Body of pancreas (tissue), 4 donors: ENCODE data around the gene ONECUT2. TPM values are rescaled to one million over a fixed set of nuclear protein-coding genes. Genes with fewer than 3 reads are reported as not detected.

Experiments used
- ATAC-seq: fragments of 150-250 bp; one replicate; pipeline ENCODE4 v1.9.1; 2016
- DNase-seq, 4 donors: peaks; one replicate each; pipeline ENCODE4 v3.0.0-alpha.2; 2019
- H3K27ac ChIP-seq, 4 donors: fragments of 200-600 bp; sonication (generic); 1 replicate in 3 of 4; 2 replicates in 1 of 4; pipeline versions ENCODE4 v1.5.1 to v1.6.1; 2016 to 2019; ENCODE audit warnings: mild to moderate bottlenecking in 1 of 4, mixed read lengths in 1 of 4, moderate library complexity in 1 of 4
- H3K27me3 ChIP-seq, 2 donors: fragments of 200-600 bp; sonication (generic); one replicate each; pipeline ENCODE4 v1.6.0; 2016; ENCODE audit warnings: mild to moderate bottlenecking in 1 of 2
- H3K36me3 ChIP-seq, 2 donors: fragments of 200-600 bp; sonication (generic); replicated peaks in 1 of 2; 2 replicates each; pipeline ENCODE4 v1.5.1; 2016; ENCODE audit warnings: low read depth in 2 of 2; ENCODE audit not compliant: insufficient read depth in 1 of 2
- H3K4me1 ChIP-seq: fragments of 200-600 bp; sonication (generic); one replicate; pipeline ENCODE4 v1.6.0; 2016
- H3K4me3 ChIP-seq, 2 donors: fragments of 200-600 bp; sonication (generic); 1 replicate in 1 of 2; 2 replicates in 1 of 2; pipeline ENCODE4 v1.5.1; 2016 to 2019
- H3K9me3 ChIP-seq, 3 donors: fragments of 200-600 bp; sonication (generic); 1 replicate in 2 of 3; 2 replicates in 1 of 3; pipeline ENCODE4 v1.5.1; 2016
- CTCF ChIP-seq, 7 experiments: fragments of 450-650 bp in 4 of 7; fragments of 200-600 bp in 3 of 7; sonication (generic) in 3 of 7; IDR thresholded peaks; one replicate each; pipeline ENCODE4 v1.5.1; 2016 to 2019; ENCODE audit warnings: antibody characterized with exemption in 7 of 7
- POLR2A ChIP-seq, 3 donors: fragments of 450-650 bp; IDR thresholded peaks; one replicate each; pipeline ENCODE4 v1.6.1; 2016; ENCODE audit warnings: antibody characterized with exemption in 3 of 3, mild to moderate bottlenecking in 2 of 3
- whole genome bisulfite sequencing, 2 donors: methylation state at CpG; one replicate each; pipeline ENCODE4 v1.1.5; 2017; 5-methylcytosine and 5-hydroxymethylcytosine counted together
- intact Hi-C: fragments of 100-400 bp; cut with DNase I; formaldehyde crosslinking; loops from one replicate; pipeline ENCODE4 v1.15.1; 2023
- total RNA-seq, 2 donors: library from RNA; depleted of rRNA; stranded (reverse); fragments of >200 nt; gene quantifications; one replicate each; pipeline ENCODE4 v1.1.0, GENCODE V29; 2016

ONECUT2 gene
- total RNA-seq, 2 donors from 2014 or later, result 2.6 to 3.1 TPM

GRCh38 chr18:57497372-57498294, 62.5 kb downstream of the ONECUT2 start:
- H3K27me3 ChIP-seq, result no peaks in the 10 kb centered on the region
- no peak for TF ChIP-seq POLR2A (IDR thresholded peaks at IDR 0.05)
- TF ChIP-seq CTCF (IDR thresholded peaks at IDR 0.05), result no peak
- 53 to 68% methylated on average over 7 of the region's 7 CpGs for WGBS, 2 donors
- no peak overlapping the region for H3K27ac ChIP-seq
- no peaks in the 10 kb centered on the region for H3K36me3 ChIP-seq
- no peak overlapping the region for H3K4me3 ChIP-seq
- ATAC-seq (no peak), DNase-seq (no peak)
- intact Hi-C loops, result no loop called here
- no peaks in the 10 kb centered on the region for H3K9me3 ChIP-seq
- H3K4me1 ChIP-seq, result no peaks in the 10 kb centered on the region

DNA sequence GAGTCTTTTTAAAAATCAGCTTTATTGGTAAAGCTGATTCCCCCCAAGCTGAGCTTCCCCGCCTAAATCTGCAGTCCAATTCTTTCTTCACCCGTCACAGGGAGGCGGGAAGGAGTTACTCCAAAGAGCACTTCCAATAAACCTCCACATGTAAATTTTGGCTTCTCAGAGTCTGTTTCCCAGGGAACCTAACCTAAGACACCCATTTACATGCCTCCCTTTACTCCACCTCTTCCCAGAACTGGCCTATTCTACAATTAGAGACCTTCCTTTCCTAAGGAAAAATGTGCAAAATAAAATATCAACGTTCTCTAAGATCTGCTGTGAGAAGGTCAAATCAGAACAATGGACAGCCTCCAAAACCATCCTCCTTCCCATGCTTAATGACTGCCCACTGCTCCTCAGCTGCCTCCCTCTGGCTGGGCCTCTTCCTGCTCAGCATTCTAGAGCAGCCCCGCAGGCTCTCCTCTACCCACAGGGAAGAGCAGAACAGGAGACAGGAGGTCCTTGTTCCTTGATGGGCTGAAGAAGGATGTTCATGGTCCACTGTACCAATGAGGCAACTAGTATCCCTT, 63.6 kb downstream of the ONECUT2 start:
- Histone ChIP-seq H3K27ac (no peak overlapping the region), H3K36me3 (no peaks in the 10 kb centered on the region), H3K4me1 (no peaks in the 10 kb centered on the region), H3K9me3 (no peaks in the 10 kb centered on the region), H3K4me3 (no peak overlapping the region), H3K27me3 (no peaks in the 10 kb centered on the region)
- 55 to 62% methylated on average over 4 to 5 of the region's 5 CpGs for WGBS, 2 donors
- ATAC-seq, result no peak
- DNase-seq, result no peak
- intact Hi-C loops, result no loop called here
- TF ChIP-seq POLR2A (IDR thresholded peaks at IDR 0.05) (no peak), CTCF (IDR thresholded peaks at IDR 0.05) (no peak)

GRCh38 chr18:57502624-57503023, 67.5 kb downstream of the ONECUT2 start:
- intact Hi-C loops, result no loop called here
- TF ChIP-seq POLR2A (IDR thresholded peaks at IDR 0.05) (no peak), CTCF (IDR thresholded peaks at IDR 0.05) (no peak)
- Histone ChIP-seq H3K9me3 (no peaks in the 10 kb centered on the region), H3K4me1 (no peaks in the 10 kb centered on the region), H3K27me3 (no peaks in the 10 kb centered on the region), H3K27ac (no peak overlapping the region), H3K4me3 (no peak overlapping the region), H3K36me3 (no peaks in the 10 kb centered on the region)
- ATAC-seq (no peak), DNase-seq (no peak)
- WGBS, 2 donors, result 63 to 69% methylated on average over 9 of the region's 9 CpGs

GRCh38 chr18:57505231-57505630, 70.1 kb downstream of the ONECUT2 start:
- Histone ChIP-seq H3K36me3 (no peaks in the 10 kb centered on the region), H3K4me1 (no peaks in the 10 kb centered on the region), H3K9me3 (no peaks in the 10 kb centered on the region), H3K27me3 (no peaks in the 10 kb centered on the region), H3K27ac (no peak overlapping the region), H3K4me3 (no peak overlapping the region)
- intact Hi-C loops, result no loop called here
- ATAC-seq, result no peak
- TF ChIP-seq CTCF (IDR thresholded peaks at IDR 0.05), result no peak
- no peak for TF ChIP-seq POLR2A (IDR thresholded peaks at IDR 0.05)
- 37 to 38% methylated on average over 1 of the region's 1 CpG for WGBS, 2 donors
- no peak for DNase-seq
